Cardiac muscle cell (in vitro differentiated cells and primary cell): Measurements from ENCODE around the gene TEAD2. TPM values are rescaled to one million over a fixed set of nuclear protein-coding genes. Genes with fewer than 3 reads are reported as not detected.
A peak's percentile ranks its signal among the peaks of the same experiment; 100 is the strongest.

Source experiments
- DNase-seq, 2 donors: peaks; one replicate each; pipeline versions ENCODE4 v3.0.0 to v3.0.0-alpha.2; 2010 to 2017; ENCODE audit warnings: low read depth in 1 of 2, low spot score in 1 of 2
- H3K27ac ChIP-seq: fragments of 200-600 bp; sonication (generic); 2 replicates; pipeline ENCODE4 v1.5.1; 2016
- H3K27me3 ChIP-seq: fragments of 200-600 bp; sonication (generic); 2 replicates; pipeline ENCODE4 v1.6.0; 2016; ENCODE audit warnings: control low read depth
- H3K36me3 ChIP-seq: fragments of 200-600 bp; sonication (generic); 2 replicates; pipeline ENCODE4 v1.5.1; 2016; ENCODE audit warnings: control low read depth
- H3K4me1 ChIP-seq: fragments of 200-600 bp; sonication (generic); 2 replicates; pipeline ENCODE4 v1.8.1; 2017; ENCODE audit warnings: low read depth, mild to moderate bottlenecking, mixed run types
- H3K4me3 ChIP-seq: fragments of 200-600 bp; sonication (generic); 2 replicates; pipeline ENCODE4 v1.5.1; 2016; ENCODE audit warnings: mild to moderate bottlenecking
- H3K9me3 ChIP-seq: fragments of 200-600 bp; sonication (generic); 2 replicates; pipeline ENCODE4 v1.5.1; 2017; ENCODE audit warnings: low read depth, mild to moderate bottlenecking, control low read depth
- CTCF ChIP-seq: IDR thresholded peaks from 2 replicates; pipeline ENCODE4 v1.5.1; 2012; ENCODE audit warnings: low read depth, mild to moderate bottlenecking, low read length
- polyA plus RNA-seq: library from polyadenylated mRNA; unstranded; fragments of >200 nt; fragmentation: Nextera tagmentation; extraction: Ambion mirVana; gene quantifications from 2 replicates; pipeline ENCODE4 v1.2.1, GENCODE V29; 2016
- total RNA-seq: library from RNA; depleted of rRNA; stranded (reverse); fragments of >200 nt; gene quantifications from 2 replicates; pipeline ENCODE4 v1.2.3, GENCODE V29; 2016

TEAD2 gene
- total RNA-seq (84.3 and 108 TPM in 2 replicates), polyA plus RNA-seq (82.9 and 111 TPM in 2 replicates)

- Histone ChIP-seq H3K9me3 (no peaks in the 10 kb centered on the region), H3K4me3 (peak within 1 kb of the TSS; percentile 73), H3K4me1 (no peaks in the 10 kb centered on the region), H3K27me3 (no peaks in the 10 kb centered on the region), H3K36me3 (peaks cover 21% of the 10 kb centered on the region), H3K27ac (peak within 1 kb of the TSS; percentile 96)
- DNase-seq: peak; percentile 65 to 83
- no peak for TF ChIP-seq CTCF
Observed at GRCh38 chr19:49362048-49362928, at the start of gene TEAD2. Gene TEAD2, minus strand, starts transcription at chr19:49362416. Its CDS starts 2,341 bp downstream, at chr19:49360075.

- no peak for TF ChIP-seq CTCF
- H3K36me3 ChIP-seq: no peaks in the 10 kb centered on the region
- peaks cover 14% of the 10 kb centered on the region for H3K4me1 ChIP-seq
- DNase-seq: no peak
- no peak overlapping the region for H3K4me3 ChIP-seq
- H3K9me3 ChIP-seq: no peaks in the 10 kb centered on the region
- no peak overlapping the region for H3K27ac ChIP-seq
- no peaks in the 10 kb centered on the region for H3K27me3 ChIP-seq
Observed at GRCh38 chr19:49411681-49412326, 49.6 kb upstream of the TEAD2 start.

- DNase-seq: no peak
- Histone ChIP-seq H3K27ac (no peak overlapping the region), H3K36me3 (no peaks in the 10 kb centered on the region), H3K27me3 (no peaks in the 10 kb centered on the region), H3K4me1 (peaks cover 11% of the 10 kb centered on the region), H3K4me3 (no peak overlapping the region), H3K9me3 (no peaks in the 10 kb centered on the region)
- no peak for TF ChIP-seq CTCF
Observed at GRCh38 chr19:49409441-49410029, 47.3 kb upstream of the TEAD2 start.

- TF ChIP-seq CTCF: no peak
- H3K9me3 ChIP-seq: no peaks in the 10 kb centered on the region
Observed at GRCh38 chr19:49408816-49409440, 46.7 kb upstream of the TEAD2 start.

GRCh38 chr19:49407482-49408015 lies 45.3 kb upstream of the TEAD2 start:
- Histone ChIP-seq H3K9me3 (no peaks in the 10 kb centered on the region), H3K27ac (no peak overlapping the region), H3K27me3 (no peaks in the 10 kb centered on the region), H3K4me3 (no peak overlapping the region), H3K36me3 (no peaks in the 10 kb centered on the region), H3K4me1 (peaks cover 19% of the 10 kb centered on the region)
- no peak for TF ChIP-seq CTCF
- no peak for DNase-seq

More at GRCh38 chr19:49408816-49409440, 46.7 kb upstream of the TEAD2 start:
- no peak for DNase-seq
- Histone ChIP-seq H3K36me3 (no peaks in the 10 kb centered on the region), H3K27me3 (no peaks in the 10 kb centered on the region), H3K27ac (no peak overlapping the region), H3K4me1 (peaks cover 14% of the 10 kb centered on the region), H3K4me3 (no peak overlapping the region)
